ENCODE data around the gene RNF144A. TPM values are rescaled to one million over a fixed set of nuclear protein-coding genes. Genes with fewer than 3 reads are reported as not detected.

The RNF144A gene
- total RNA-seq, 1 experiment from 2014 or later, result 13.0 TPM

DNA sequence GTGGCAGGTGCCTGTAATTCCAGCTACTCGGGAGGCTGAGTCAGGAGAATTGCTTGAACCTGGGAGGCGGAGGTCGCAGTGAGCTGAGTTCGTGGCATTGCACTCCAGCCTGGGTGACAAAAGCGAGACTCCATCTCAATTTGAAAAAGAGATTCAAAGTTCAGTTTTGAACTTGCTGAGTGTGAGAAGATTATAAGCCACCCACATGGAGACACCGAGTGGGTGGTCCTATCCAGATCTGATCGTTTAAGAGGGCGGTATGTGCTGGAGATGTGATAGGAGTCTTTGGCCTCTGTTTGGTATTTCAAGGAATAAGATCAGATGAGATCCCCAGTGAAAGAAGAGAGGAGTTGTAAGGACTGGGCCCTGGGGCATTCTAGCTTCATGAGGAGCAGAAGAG lies 25.6 kb downstream of the RNF144A start:
- Histone ChIP-seq H3K4me3 (replicated peaks in 1 of 2; ENCODE audit: low read depth in 1 of 2, low read length in 2 of 2) (no peak overlapping the region), H2AFZ (ENCODE audit: low read depth, low read length, poor library complexity, severe bottlenecking) (no peak overlapping the region), H3K36me3 (ENCODE audit: control insufficient read depth in 1 of 2, insufficient read depth in 2 of 2, low read length in 2 of 2) (no peaks in the 10 kb centered on the region), H3K4me1 (ENCODE audit: control insufficient read depth in 1 of 2, insufficient read depth in 2 of 2, low read length in 2 of 2) (no peaks in the 10 kb centered on the region), H3K9me2 (ENCODE audit: insufficient read depth) (no peaks in the 10 kb centered on the region), H3K79me2 (ENCODE audit: insufficient read depth, low read length) (no peaks in the 10 kb centered on the region; the same call in 1 of the 2 replicates), H3K9me3 (ENCODE audit: control insufficient read depth in 1 of 2, insufficient read depth in 1 of 2, low read depth in 1 of 2, low read length in 2 of 2) (no peaks in the 10 kb centered on the region), H3K27me3 (ENCODE audit: insufficient read depth, low read length) (no peaks in the 10 kb centered on the region), H3K4me2 (ENCODE audit: low read length) (no peak overlapping the region), H4K20me1 (ENCODE audit: insufficient read depth) (no peaks in the 10 kb centered on the region), H3K27ac (ENCODE audit: low read depth, low read length) (no peak overlapping the region), H3K9ac (ENCODE audit: low read length) (no peak overlapping the region)
- POLR2A ChIA-PET, result no interaction called here
- intact Hi-C loops (cut with micrococcal nuclease), result no loop called here
- no peak for ATAC-seq
- RAD21 ChIA-PET (ENCODE audit: low non-redundant PET in 1 of 2, low total read pairs in 2 of 2, uncharacterized antibody in 2 of 2, unreplicated experiment in 2 of 2), result no interaction called here
- no peak for TF ChIP-seq EGR1 (IDR thresholded peaks at IDR 0.05; ENCODE audit: low read depth)
- TF ChIP-seq JUND (IDR thresholded peaks at IDR 0.05), result no peak
- no peak for TF ChIP-seq ZFX (IDR thresholded peaks at IDR 0.05)
- no peak for TF ChIP-seq SP1 (IDR thresholded peaks at IDR 0.05; ENCODE audit: low read depth)
- DNase-seq (ENCODE audit: low read depth, low spot score), result no peak
- CTCF ChIA-PET, result no interaction called here
- no TSS peak for BruUV-seq (replicated peaks)

DNA sequence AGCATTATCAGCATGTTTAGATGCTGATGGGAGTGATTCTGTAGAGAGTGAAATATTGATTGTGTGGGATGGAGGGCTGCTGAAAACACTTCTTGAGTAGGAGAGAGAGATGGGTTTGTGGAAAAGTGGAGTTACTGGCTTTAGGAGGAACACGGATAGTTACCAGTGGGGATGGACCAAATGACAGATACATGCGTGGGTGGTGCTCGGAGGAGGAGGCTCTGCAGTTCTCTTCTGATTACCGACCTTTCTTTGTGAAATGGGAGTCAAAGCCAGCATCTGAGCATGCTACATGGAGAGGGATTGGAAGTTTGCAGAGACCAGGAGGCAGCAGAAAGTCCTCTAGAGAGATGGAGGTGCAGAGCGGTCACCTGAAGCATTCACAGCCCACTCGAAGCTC lies 26.3 kb downstream of the RNF144A start:
- POLR2A ChIA-PET, result no interaction called here

More for the DNA sequence above, 26.3 kb downstream of the RNF144A start:
- ChIA-PET CTCF (no interaction called here), RAD21 (ENCODE audit: low non-redundant PET in 1 of 2, low total read pairs in 2 of 2, uncharacterized antibody in 2 of 2, unreplicated experiment in 2 of 2) (no interaction called here)
- Histone ChIP-seq H3K36me3 (ENCODE audit: control insufficient read depth in 1 of 2, insufficient read depth in 2 of 2, low read length in 2 of 2) (no peaks in the 10 kb centered on the region), H3K4me2 (ENCODE audit: low read length) (no peak overlapping the region), H3K27me3 (ENCODE audit: insufficient read depth, low read length) (no peaks in the 10 kb centered on the region), H3K9me3 (ENCODE audit: control insufficient read depth in 1 of 2, insufficient read depth in 1 of 2, low read depth in 1 of 2, low read length in 2 of 2) (no peaks in the 10 kb centered on the region), H2AFZ (ENCODE audit: low read depth, low read length, poor library complexity, severe bottlenecking) (no peak overlapping the region), H3K27ac (ENCODE audit: low read depth, low read length) (no peak overlapping the region), H3K79me2 (ENCODE audit: insufficient read depth, low read length) (no peaks in the 10 kb centered on the region; the same call in 1 of the 2 replicates), H3K9ac (ENCODE audit: low read length) (no peak overlapping the region), H3K9me2 (ENCODE audit: insufficient read depth) (no peaks in the 10 kb centered on the region), H3K4me1 (ENCODE audit: control insufficient read depth in 1 of 2, insufficient read depth in 2 of 2, low read length in 2 of 2) (no peaks in the 10 kb centered on the region), H4K20me1 (ENCODE audit: insufficient read depth) (no peaks in the 10 kb centered on the region), H3K4me3 (replicated peaks in 1 of 2; ENCODE audit: low read depth in 1 of 2, low read length in 2 of 2) (no peak overlapping the region)
- intact Hi-C loops (cut with micrococcal nuclease), result no loop called here
- TF ChIP-seq FOSL1 (IDR thresholded peaks at IDR 0.05; ENCODE audit: low read depth) (no peak), CBX3 (IDR thresholded peaks at IDR 0.05; ENCODE audit: low read depth) (no peak), EZH2phosphoT487 (IDR thresholded peaks at IDR 0.05; ENCODE audit: borderline replicate concordance) (no peak), POLR2AphosphoS5 (IDR thresholded peaks at IDR 0.05; ENCODE audit: low read depth, low read length) (no peak), RAD21 (IDR thresholded peaks at IDR 0.05; ENCODE audit: low read depth) (no peak), POLR2A (IDR thresholded peaks at IDR 0.05; ENCODE audit: borderline replicate concordance, extremely low read depth, insufficient read depth, insufficient read length) (no peak), SRF (IDR thresholded peaks at IDR 0.05; ENCODE audit: low read depth) (no peak)
- TF ChIP-seq, protein P1, sequence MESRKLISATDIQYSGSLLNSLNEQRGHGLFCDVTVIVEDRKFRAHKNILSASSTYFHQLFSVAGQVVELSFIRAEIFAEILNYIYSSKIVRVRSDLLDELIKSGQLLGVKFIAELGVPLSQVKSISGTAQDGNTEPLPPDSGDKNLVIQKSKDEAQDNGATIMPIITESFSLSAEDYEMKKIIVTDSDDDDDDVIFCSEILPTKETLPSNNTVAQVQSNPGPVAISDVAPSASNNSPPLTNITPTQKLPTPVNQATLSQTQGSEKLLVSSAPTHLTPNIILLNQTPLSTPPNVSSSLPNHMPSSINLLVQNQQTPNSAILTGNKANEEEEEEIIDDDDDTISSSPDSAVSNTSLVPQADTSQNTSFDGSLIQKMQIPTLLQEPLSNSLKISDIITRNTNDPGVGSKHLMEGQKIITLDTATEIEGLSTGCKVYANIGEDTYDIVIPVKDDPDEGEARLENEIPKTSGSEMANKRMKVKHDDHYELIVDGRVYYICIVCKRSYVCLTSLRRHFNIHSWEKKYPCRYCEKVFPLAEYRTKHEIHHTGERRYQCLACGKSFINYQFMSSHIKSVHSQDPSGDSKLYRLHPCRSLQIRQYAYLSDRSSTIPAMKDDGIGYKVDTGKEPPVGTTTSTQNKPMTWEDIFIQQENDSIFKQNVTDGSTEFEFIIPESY (IDR thresholded peaks at IDR 0.05; ENCODE audit: extremely low read depth, insufficient replicate concordance, low read length), result no peak
- TF ChIP-seq, protein P2, sequence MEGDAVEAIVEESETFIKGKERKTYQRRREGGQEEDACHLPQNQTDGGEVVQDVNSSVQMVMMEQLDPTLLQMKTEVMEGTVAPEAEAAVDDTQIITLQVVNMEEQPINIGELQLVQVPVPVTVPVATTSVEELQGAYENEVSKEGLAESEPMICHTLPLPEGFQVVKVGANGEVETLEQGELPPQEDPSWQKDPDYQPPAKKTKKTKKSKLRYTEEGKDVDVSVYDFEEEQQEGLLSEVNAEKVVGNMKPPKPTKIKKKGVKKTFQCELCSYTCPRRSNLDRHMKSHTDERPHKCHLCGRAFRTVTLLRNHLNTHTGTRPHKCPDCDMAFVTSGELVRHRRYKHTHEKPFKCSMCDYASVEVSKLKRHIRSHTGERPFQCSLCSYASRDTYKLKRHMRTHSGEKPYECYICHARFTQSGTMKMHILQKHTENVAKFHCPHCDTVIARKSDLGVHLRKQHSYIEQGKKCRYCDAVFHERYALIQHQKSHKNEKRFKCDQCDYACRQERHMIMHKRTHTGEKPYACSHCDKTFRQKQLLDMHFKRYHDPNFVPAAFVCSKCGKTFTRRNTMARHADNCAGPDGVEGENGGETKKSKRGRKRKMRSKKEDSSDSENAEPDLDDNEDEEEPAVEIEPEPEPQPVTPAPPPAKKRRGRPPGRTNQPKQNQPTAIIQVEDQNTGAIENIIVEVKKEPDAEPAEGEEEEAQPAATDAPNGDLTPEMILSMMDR (IDR thresholded peaks at IDR 0.05 in 2 of 3, conservative IDR thresholded peaks at IDR 0.05 in 1 of 3; ENCODE audit: borderline replicate concordance in 1 of 3, insufficient read depth in 1 of 3, low read depth in 2 of 3, low read length in 2 of 3), result no peak
- no TSS peak for BruUV-seq (replicated peaks)
- DNase-seq (ENCODE audit: low read depth, low spot score) (no peak), ATAC-seq (no peak)

Data from HCT116 (cell line).